ENCODE measurements around the gene QKI.
A peak's percentile ranks its signal among the peaks of the same experiment; 100 is the strongest.

The QKI gene

DNA sequence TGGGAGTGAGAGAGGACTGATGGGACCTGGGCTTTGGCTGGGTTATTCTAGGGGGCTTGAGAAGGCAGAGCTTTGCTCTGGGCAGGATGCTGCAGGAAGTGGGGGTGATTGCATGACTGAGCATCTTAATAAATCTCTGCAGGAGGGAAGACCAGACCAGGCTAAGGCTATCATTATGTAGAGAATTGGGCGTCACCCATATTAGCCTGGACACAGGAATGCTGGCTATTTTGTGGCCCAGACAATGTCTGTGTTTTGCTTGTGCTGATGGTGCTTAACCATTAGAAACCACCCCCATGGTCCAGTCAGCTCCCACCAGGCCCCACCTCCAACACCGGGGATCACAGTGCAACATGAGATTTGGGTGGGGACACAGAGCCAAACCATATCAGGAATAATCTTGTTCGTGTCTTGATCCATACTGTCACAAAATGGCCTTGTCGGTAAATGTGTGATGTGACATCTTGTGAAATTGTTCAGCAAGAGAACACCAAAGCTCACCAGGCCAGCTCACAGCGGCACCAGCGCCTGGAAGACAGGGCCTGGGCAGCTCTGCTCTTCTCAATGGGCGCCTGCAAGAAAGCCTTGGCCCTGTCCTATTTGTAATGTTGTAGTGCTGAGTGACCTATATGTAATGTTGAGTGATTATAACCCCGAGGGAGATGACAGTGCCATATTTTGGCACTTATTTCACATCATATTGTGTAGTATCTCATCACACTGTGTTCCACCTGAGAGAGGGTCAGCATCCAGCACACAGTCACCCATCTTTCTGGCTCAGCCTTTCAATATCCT is 211.8 kb downstream of the QKI start:
- DNase-seq, result no peak

GRCh38 chr6:163627274-163628062 is 212.9 kb downstream of the QKI start:
- DNase-seq, result peak; percentile 33

Measured in activated CD4-positive, alpha-beta T cell treated with anti-CD3 and anti-CD28 coated beads, Interleukin-10, Interleukin-2, amounts not matched to agents 100 ng/mL and 50 ng/mL, durations not matched to agents 16 hours and 8 hours (primary cell).